CD4-positive, alpha-beta memory T cell (primary cell): Measurements from ENCODE around the gene CACHD1. TPM values are rescaled to one million over a fixed set of nuclear protein-coding genes. Genes with fewer than 3 reads are reported as not detected.

Experiments
- CTCF ChIA-PET: fragments of 350-600 bp; sonication (Branson Sonifier 250); formaldehyde crosslinking; loops from one replicate; lab custom pipeline; 2021; ENCODE audit warnings: inconsistent platforms; ENCODE audit not compliant: partially characterized antibody; lab: Charles Lee
- POLR2A ChIA-PET: fragments of 350-600 bp; sonication (Branson Sonifier 250); formaldehyde crosslinking; loops from one replicate; lab custom pipeline; 2021; ENCODE audit not compliant: partially characterized antibody; lab: Charles Lee
- DNase-seq, 5 donors: peaks; one replicate each; pipeline versions ENCODE4 v3.0.0 to v3.0.0-alpha.2; 2020 to 2022; ENCODE audit warnings: mixed read lengths in 1 of 5
- H3K27ac ChIP-seq: one replicate; pipeline ENCODE4 v1.7.0; 2013; ENCODE audit warnings: low read depth, low read length
- H3K27me3 ChIP-seq: 2 replicates; pipeline ENCODE4 v1.7.0; 2013; ENCODE audit warnings: mild to moderate bottlenecking, low read length, moderate library complexity; ENCODE audit not compliant: insufficient read depth
- H3K36me3 ChIP-seq: 2 replicates; pipeline ENCODE4 v1.7.0; 2013; ENCODE audit warnings: mild to moderate bottlenecking, low read length, moderate library complexity; ENCODE audit not compliant: insufficient read depth
- H3K4me1 ChIP-seq: 2 replicates; pipeline ENCODE4 v1.7.0; 2013; ENCODE audit warnings: mild to moderate bottlenecking, low read length, moderate library complexity; ENCODE audit not compliant: insufficient read depth
- H3K4me3 ChIP-seq, 2 donors: one replicate each; pipeline ENCODE4 v1.7.0; 2013; ENCODE audit warnings: low read length in 2 of 2, mild to moderate bottlenecking in 1 of 2
- H3K9me3 ChIP-seq, 2 donors: one replicate each; pipeline ENCODE4 v1.7.0; 2013; ENCODE audit warnings: low read length in 2 of 2, control low read depth in 1 of 2; ENCODE audit not compliant: control insufficient read depth in 1 of 2
- H3K27ac Mint-ChIP-seq, 7 donors: one replicate each; pipeline ENCODE4 v1.8.0; 2020 to 2021; ENCODE audit warnings: mixed read lengths in 7 of 7, mild to moderate bottlenecking in 6 of 7, inconsistent platforms in 3 of 7, moderate library complexity in 3 of 7
- H3K27me3 Mint-ChIP-seq, 2 donors: one replicate each; pipeline ENCODE4 v1.8.0; 2020 to 2021; ENCODE audit warnings: mixed read lengths in 2 of 2
- H3K36me3 Mint-ChIP-seq, 2 donors: one replicate each; pipeline ENCODE4 v1.8.0; 2020 to 2021; ENCODE audit warnings: mixed read lengths in 2 of 2, inconsistent platforms in 1 of 2, mild to moderate bottlenecking in 1 of 2
- H3K4me1 Mint-ChIP-seq, 4 donors: one replicate each; pipeline ENCODE4 v1.8.0; 2020 to 2021; ENCODE audit warnings: mixed read lengths in 4 of 4, mild to moderate bottlenecking in 1 of 4
- H3K4me3 Mint-ChIP-seq, 8 donors: one replicate each; pipeline ENCODE4 v1.8.0; 2020 to 2021; ENCODE audit warnings: mixed read lengths in 8 of 8, mild to moderate bottlenecking in 7 of 8, moderate library complexity in 6 of 8, inconsistent platforms in 3 of 8
- H3K9me3 Mint-ChIP-seq, 8 donors: one replicate each; pipeline ENCODE4 v1.8.0; 2020 to 2021; ENCODE audit warnings: mixed read lengths in 8 of 8, mild to moderate bottlenecking in 5 of 8, inconsistent platforms in 3 of 8, moderate library complexity in 1 of 8
- intact Hi-C: fragments of 100-400 bp; cut with micrococcal nuclease; formaldehyde crosslinking; loops from one replicate; pipeline ENCODE4 v1.15.1; 2023
- polyA plus RNA-seq, 2 donors: library from polyadenylated mRNA; unstranded; fragments of 300-500 nt; fragmentation: Illumina TruSeq; gene quantifications; one replicate each; pipeline ENCODE4 v1.2.3, GENCODE V29; 2021
- total RNA-seq, 2 experiments: library from RNA; stranded (reverse); gene quantifications; one replicate each; pipeline ENCODE4 v1.2.3, GENCODE V29; 2021

The CACHD1 gene
- total and polyA plus RNA-seq, 4 experiments from 2014 or later, result 0.11 to 0.17 TPM; not detected in 2

GRCh38 chr1:64549464-64550239 lies 79.7 kb downstream of the CACHD1 start:
- H3K36me3 ChIP-seq, result no peaks in the 10 kb centered on the region
- no peak overlapping the region for H3K27ac Mint-ChIP-seq
- H3K9me3 ChIP-seq, result no peaks in the 10 kb centered on the region
- CTCF ChIA-PET, result no interaction called here
- intact Hi-C loops, result no loop called here
- no peaks in the 10 kb centered on the region for H3K27me3 ChIP-seq
- H3K4me3 Mint-ChIP-seq, result peak overlapping the region in 1 of 8 donors; percentile 2
- H3K27me3 Mint-ChIP-seq, result peaks cover 2 to 4% of the 10 kb centered on the region in 2 donors
- H3K36me3 Mint-ChIP-seq, result no peaks in the 10 kb centered on the region
- POLR2A ChIA-PET, result no interaction called here
- H3K27ac ChIP-seq, result no peak overlapping the region
- peaks cover 0 to 2% (median 0%) of the 10 kb centered on the region in 8 donors for H3K9me3 Mint-ChIP-seq
- DNase-seq, result no peak
- peaks cover 11 to 28% (median 22%) of the 10 kb centered on the region in 4 donors for H3K4me1 Mint-ChIP-seq
- no peak overlapping the region for H3K4me3 ChIP-seq
- H3K4me1 ChIP-seq, result peaks cover 24% of the 10 kb centered on the region

GRCh38 chr1:64550510-64550909 lies 80.6 kb downstream of the CACHD1 start:
- H3K36me3 ChIP-seq, result no peaks in the 10 kb centered on the region
- no peak overlapping the region for H3K4me3 ChIP-seq
- H3K27me3 Mint-ChIP-seq, result peaks cover 2 to 5% of the 10 kb centered on the region in 2 donors
- H3K4me1 Mint-ChIP-seq, result peaks cover 3 to 21% (median 13%) of the 10 kb centered on the region in 4 donors
- ChIA-PET CTCF (no interaction called here), POLR2A (no interaction called here)
- no peak overlapping the region for H3K27ac ChIP-seq
- no peaks in the 10 kb centered on the region for H3K36me3 Mint-ChIP-seq
- H3K9me3 Mint-ChIP-seq, result peaks cover 0 to under 1% (median 0%) of the 10 kb centered on the region in 8 donors
- peaks cover 16% of the 10 kb centered on the region for H3K4me1 ChIP-seq
- no peaks in the 10 kb centered on the region for H3K27me3 ChIP-seq
- intact Hi-C loops, result no loop called here
- H3K9me3 ChIP-seq, result no peaks in the 10 kb centered on the region
- peak in 4 of 5 donors; percentile 30 to 36 (median 34) for DNase-seq
- H3K27ac Mint-ChIP-seq, result peak overlapping the region in 1 of 7 donors; percentile 53
- H3K4me3 Mint-ChIP-seq, result peak overlapping the region in 4 of 8 donors; percentile 8 to 48 (median 43)

- H3K27ac ChIP-seq, result no peak overlapping the region
- intact Hi-C loops, result no loop called here
- peak overlapping the region in 1 of 8 donors; percentile 48 for H3K4me3 Mint-ChIP-seq
- H3K9me3 ChIP-seq, result no peaks in the 10 kb centered on the region
- H3K4me1 ChIP-seq, result peaks cover 14% of the 10 kb centered on the region
- no peaks in the 10 kb centered on the region for H3K36me3 Mint-ChIP-seq
- no peak overlapping the region for H3K4me3 ChIP-seq
- POLR2A ChIA-PET, result no interaction called here
- H3K4me1 Mint-ChIP-seq, result peaks cover 3 to 19% (median 12%) of the 10 kb centered on the region in 4 donors
- H3K27ac Mint-ChIP-seq, result peak overlapping the region in 1 of 7 donors; percentile 53
- CTCF ChIA-PET, result no interaction called here
- H3K36me3 ChIP-seq, result no peaks in the 10 kb centered on the region
- no peak for DNase-seq
- no peaks in the 10 kb centered on the region for H3K9me3 Mint-ChIP-seq
- H3K27me3 ChIP-seq, result no peaks in the 10 kb centered on the region
- H3K27me3 Mint-ChIP-seq, result peaks cover 7 to 9% of the 10 kb centered on the region in 2 donors
Observed at GRCh38 chr1:64550946-64551605, 81.1 kb downstream of the CACHD1 start.

- peaks cover 3 to 19% (median 12%) of the 10 kb centered on the region in 4 donors for H3K4me1 Mint-ChIP-seq
- Histone ChIP-seq H3K27me3 (no peaks in the 10 kb centered on the region), H3K36me3 (no peaks in the 10 kb centered on the region), H3K4me3 (no peak overlapping the region), H3K27ac (no peak overlapping the region), H3K4me1 (peaks cover 14% of the 10 kb centered on the region), H3K9me3 (no peaks in the 10 kb centered on the region)
- H3K27ac Mint-ChIP-seq, result no peak overlapping the region
- POLR2A ChIA-PET, result no interaction called here
- DNase-seq, result no peak
- H3K4me3 Mint-ChIP-seq, result no peak overlapping the region
- peaks cover 0 to 2% (median 0%) of the 10 kb centered on the region in 8 donors for H3K9me3 Mint-ChIP-seq
- peaks cover 10 to 16% of the 10 kb centered on the region in 2 donors for H3K27me3 Mint-ChIP-seq
- no peaks in the 10 kb centered on the region for H3K36me3 Mint-ChIP-seq
- CTCF ChIA-PET, result interaction anchor here (1.0 kb wide), 1 partner anchor 124 kb away, joined by 3 read pairs; no protein-coding TSS in a partner anchor
- intact Hi-C loops, result no loop called here
Observed at GRCh38 chr1:64553285-64553684, 83.4 kb downstream of the CACHD1 start.

GRCh38 chr1:64555947-64556346 lies 86.0 kb downstream of the CACHD1 start:
- intact Hi-C loops, result no loop called here

GRCh38 chr1:64561993-64562392 lies 92.1 kb downstream of the CACHD1 start:
- Histone ChIP-seq H3K27ac (no peak overlapping the region), H3K36me3 (no peaks in the 10 kb centered on the region), H3K27me3 (no peaks in the 10 kb centered on the region), H3K4me3 (no peak overlapping the region), H3K4me1 (no peaks in the 10 kb centered on the region), H3K9me3 (no peaks in the 10 kb centered on the region)
- Mint-ChIP-seq H3K27ac (no peak overlapping the region), H3K36me3 (no peaks in the 10 kb centered on the region), H3K4me3 (no peak overlapping the region), H3K27me3 (peaks cover 19% of the 10 kb centered on the region in 2 donors), H3K9me3 (peaks cover 0 to 13% (median 7%) of the 10 kb centered on the region in 8 donors), H3K4me1 (no peaks in the 10 kb centered on the region)
- intact Hi-C loops, result no loop called here
- ChIA-PET CTCF (no interaction called here), POLR2A (no interaction called here)
- no peak for DNase-seq

More at GRCh38 chr1:64555947-64556346, 86.0 kb downstream of the CACHD1 start:
- no peak for DNase-seq
- peaks cover 0 to 4% (median 0%) of the 10 kb centered on the region in 8 donors for H3K9me3 Mint-ChIP-seq
- H3K36me3 Mint-ChIP-seq, result no peaks in the 10 kb centered on the region
- no peak overlapping the region for H3K4me3 ChIP-seq
- H3K27ac Mint-ChIP-seq, result no peak overlapping the region
- peaks cover 6% of the 10 kb centered on the region for H3K4me1 ChIP-seq
- POLR2A ChIA-PET, result no interaction called here
- no peak overlapping the region for H3K27ac ChIP-seq
- CTCF ChIA-PET, result no interaction called here
- peaks cover 0 to 9% (median 5%) of the 10 kb centered on the region in 4 donors for H3K4me1 Mint-ChIP-seq
- H3K27me3 ChIP-seq, result no peaks in the 10 kb centered on the region
- H3K4me3 Mint-ChIP-seq, result no peak overlapping the region
- peaks cover 17 to 25% of the 10 kb centered on the region in 2 donors for H3K27me3 Mint-ChIP-seq
- H3K36me3 ChIP-seq, result no peaks in the 10 kb centered on the region
- no peaks in the 10 kb centered on the region for H3K9me3 ChIP-seq

GRCh38 chr1:64563958-64564565 lies 94.1 kb downstream of the CACHD1 start:
- Histone ChIP-seq H3K36me3 (no peaks in the 10 kb centered on the region), H3K4me3 (no peak overlapping the region), H3K4me1 (no peaks in the 10 kb centered on the region), H3K9me3 (no peaks in the 10 kb centered on the region), H3K27ac (no peak overlapping the region), H3K27me3 (no peaks in the 10 kb centered on the region)
- DNase-seq, result no peak
- ChIA-PET POLR2A (no interaction called here), CTCF (no interaction called here)
- no peaks in the 10 kb centered on the region for H3K36me3 Mint-ChIP-seq
- no peaks in the 10 kb centered on the region for H3K4me1 Mint-ChIP-seq
- no peak overlapping the region for H3K27ac Mint-ChIP-seq
- H3K27me3 Mint-ChIP-seq, result peaks cover 8 to 13% of the 10 kb centered on the region in 2 donors
- no peak overlapping the region for H3K4me3 Mint-ChIP-seq
- intact Hi-C loops, result no loop called here
- peaks cover 0 to 13% (median 6%) of the 10 kb centered on the region in 8 donors for H3K9me3 Mint-ChIP-seq
